Gastrocnemius medialis (tissue), 4 donors: ENCODE data around the gene VDR. TPM values are rescaled to one million over a fixed set of nuclear protein-coding genes. Genes with fewer than 3 reads are reported as not detected.

Experiments used
- ATAC-seq, 2 donors: fragments of 150-250 bp; one replicate each; pipeline ENCODE4 v1.9.1; 2016
- DNase-seq, 2 donors: peaks; one replicate each; pipeline ENCODE4 v3.0.0-alpha.2; 2019
- H3K27ac ChIP-seq, 4 donors: fragments of 200-600 bp; sonication (generic); 1 replicate in 1 of 4; 2 replicates in 3 of 4; pipeline ENCODE4 v1.5.1; 2016 to 2018; ENCODE audit warnings: mild to moderate bottlenecking in 2 of 4, moderate library complexity in 1 of 4
- H3K27me3 ChIP-seq, 3 donors: fragments of 200-600 bp; sonication (generic) in 2 of 3; 1 replicate in 1 of 3; 2 replicates in 2 of 3; pipeline versions ENCODE4 v1.5.1 to v1.6.0; 2016 to 2019; ENCODE audit warnings: mild to moderate bottlenecking in 1 of 3, moderate library complexity in 1 of 3
- H3K36me3 ChIP-seq, 2 donors: fragments of 200-600 bp; sonication (generic) in 1 of 2; one replicate each; pipeline ENCODE4 v1.5.1; 2017 to 2018
- H3K4me1 ChIP-seq, 2 donors: fragments of 200-600 bp; sonication (generic) in 1 of 2; one replicate each; pipeline ENCODE4 v1.5.1; 2016 to 2017; ENCODE audit warnings: mild to moderate bottlenecking in 2 of 2
- H3K4me3 ChIP-seq, 4 donors: fragments of 200-600 bp; sonication (generic) in 3 of 4; 1 replicate in 1 of 4; 2 replicates in 3 of 4; pipeline ENCODE4 v1.5.1; 2016 to 2019; ENCODE audit warnings: mild to moderate bottlenecking in 2 of 4
- H3K9me3 ChIP-seq, 3 donors: fragments of 200-600 bp; sonication (generic) in 2 of 3; 1 replicate in 1 of 3; 2 replicates in 2 of 3; pipeline ENCODE4 v1.5.1; 2016 to 2019
- POLR2A ChIP-seq, 2 donors: fragments of 450-650 bp; IDR thresholded peaks; one replicate each; pipeline ENCODE4 v1.6.1; 2017; ENCODE audit warnings: antibody characterized with exemption in 2 of 2, mild to moderate bottlenecking in 2 of 2, moderate library complexity in 2 of 2
- in situ Hi-C, 4 donors: fragments of 200-750 bp; cut with MboI; loops; one replicate each; pipeline versions ENCODE4 v1.15.0 to v1.8.0; 2017; ENCODE audit warnings: low sequenced_read_pairs in 4 of 4
- intact Hi-C: fragments of 100-400 bp; cut with DNase I; formaldehyde crosslinking; loops from one replicate; pipeline ENCODE4 v1.15.1; 2023; ENCODE audit warnings: low total_unique reads
- total RNA-seq, 4 donors: library from RNA; depleted of rRNA; stranded (reverse); fragments of >200 nt; gene quantifications; one replicate each; pipeline versions ENCODE4 v1.1.0 to v1.2.3, GENCODE V29; 2016
- TF ChIP-seq, protein P1 (sequence below), 5 experiments: fragments of 450-650 bp in 3 of 5; fragments of 200-600 bp in 2 of 5; sonication (generic) in 2 of 5; IDR thresholded peaks in 4 of 5; conservative IDR thresholded peaks in 1 of 5; 1 replicate in 4 of 5; 2 replicates in 1 of 5; pipeline ENCODE4 v1.5.1; 2016 to 2019; ENCODE audit warnings: antibody characterized with exemption in 5 of 5, mild to moderate bottlenecking in 3 of 5, moderate library complexity in 3 of 5

VDR gene
- total RNA-seq, 4 donors from 2014 or later = 3.2 to 6.1 (median 4.4) TPM

- Histone ChIP-seq H3K27me3 (no peaks in the 10 kb centered on the region), H3K36me3 (no peaks in the 10 kb centered on the region), H3K4me3 (no peak overlapping the region), H3K9me3 (no peaks in the 10 kb centered on the region), H3K4me1 (peaks cover 75 to 91% of the 10 kb centered on the region in 2 donors), H3K27ac (peak overlapping the region; percentile 85 to 94 (median 92))
- TF ChIP-seq, protein P1, sequence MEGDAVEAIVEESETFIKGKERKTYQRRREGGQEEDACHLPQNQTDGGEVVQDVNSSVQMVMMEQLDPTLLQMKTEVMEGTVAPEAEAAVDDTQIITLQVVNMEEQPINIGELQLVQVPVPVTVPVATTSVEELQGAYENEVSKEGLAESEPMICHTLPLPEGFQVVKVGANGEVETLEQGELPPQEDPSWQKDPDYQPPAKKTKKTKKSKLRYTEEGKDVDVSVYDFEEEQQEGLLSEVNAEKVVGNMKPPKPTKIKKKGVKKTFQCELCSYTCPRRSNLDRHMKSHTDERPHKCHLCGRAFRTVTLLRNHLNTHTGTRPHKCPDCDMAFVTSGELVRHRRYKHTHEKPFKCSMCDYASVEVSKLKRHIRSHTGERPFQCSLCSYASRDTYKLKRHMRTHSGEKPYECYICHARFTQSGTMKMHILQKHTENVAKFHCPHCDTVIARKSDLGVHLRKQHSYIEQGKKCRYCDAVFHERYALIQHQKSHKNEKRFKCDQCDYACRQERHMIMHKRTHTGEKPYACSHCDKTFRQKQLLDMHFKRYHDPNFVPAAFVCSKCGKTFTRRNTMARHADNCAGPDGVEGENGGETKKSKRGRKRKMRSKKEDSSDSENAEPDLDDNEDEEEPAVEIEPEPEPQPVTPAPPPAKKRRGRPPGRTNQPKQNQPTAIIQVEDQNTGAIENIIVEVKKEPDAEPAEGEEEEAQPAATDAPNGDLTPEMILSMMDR (IDR thresholded peaks at IDR 0.05 in 4 of 5, conservative IDR thresholded peaks at IDR 0.05 in 1 of 5) = no peak
- TF ChIP-seq POLR2A (IDR thresholded peaks at IDR 0.05) = no peak
- in situ Hi-C loops = no loop called here
- no peak for DNase-seq
- ATAC-seq = no peak
- intact Hi-C loops = loop anchor here (10.0 kb wide), 1 partner anchor 350 kb away; no protein-coding TSS in a partner anchor
Measured at GRCh38 chr12:47814539-47815170, 90.1 kb downstream of the VDR start.

DNA sequence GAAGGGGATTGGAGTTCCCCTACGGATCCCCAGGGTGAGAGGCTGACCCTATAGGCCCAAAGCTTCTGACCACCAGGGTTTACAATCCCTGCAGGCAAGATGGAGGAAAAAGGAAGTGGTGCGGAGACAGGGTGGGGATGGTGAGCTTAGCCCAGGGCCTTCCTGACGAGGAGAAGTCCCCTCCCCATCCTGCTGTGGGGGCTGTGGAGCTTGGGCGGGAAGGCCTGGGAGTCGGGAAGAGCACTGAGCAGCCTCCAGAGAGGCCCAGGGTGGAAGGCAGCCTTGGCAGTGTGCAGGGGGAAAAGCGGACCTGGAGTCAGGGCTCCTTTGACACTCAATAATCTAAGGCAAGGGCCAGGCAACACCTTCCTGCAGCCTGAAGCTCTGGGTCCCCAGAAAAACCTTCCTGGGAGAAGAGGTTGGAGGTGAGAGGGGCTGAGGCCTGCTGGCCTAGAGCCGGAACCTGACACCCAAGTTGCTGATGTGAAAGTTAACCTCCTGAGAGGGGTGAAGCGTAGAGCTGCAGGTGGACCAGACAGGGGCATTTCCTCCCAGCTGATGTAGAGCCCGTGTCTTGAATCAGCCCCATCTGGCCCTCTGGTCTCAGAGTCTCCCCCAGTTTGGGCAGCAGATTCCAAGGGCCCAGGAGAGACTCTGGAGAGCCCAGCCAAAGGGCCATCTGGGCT, 91.1 kb downstream of the VDR start:
- in situ Hi-C loops = no loop called here
- Histone ChIP-seq H3K4me3 (peak overlapping the region; percentile 48 to 57 (median 56)), H3K4me1 (peaks cover 83 to 95% of the 10 kb centered on the region in 2 donors), H3K27me3 (no peaks in the 10 kb centered on the region), H3K36me3 (no peaks in the 10 kb centered on the region), H3K9me3 (no peaks in the 10 kb centered on the region), H3K27ac (peak overlapping the region; percentile 85 to 94 (median 92))
- TF ChIP-seq POLR2A (IDR thresholded peaks at IDR 0.05) = no peak
- TF ChIP-seq, protein P1 (IDR thresholded peaks at IDR 0.05 in 4 of 5, conservative IDR thresholded peaks at IDR 0.05 in 1 of 5) = no peak
- ATAC-seq (peak; percentile 3 to 9), DNase-seq (no peak)
- intact Hi-C loops = loop anchor here (10.0 kb wide), 1 partner anchor 351 kb away; no protein-coding TSS in a partner anchor

DNA sequence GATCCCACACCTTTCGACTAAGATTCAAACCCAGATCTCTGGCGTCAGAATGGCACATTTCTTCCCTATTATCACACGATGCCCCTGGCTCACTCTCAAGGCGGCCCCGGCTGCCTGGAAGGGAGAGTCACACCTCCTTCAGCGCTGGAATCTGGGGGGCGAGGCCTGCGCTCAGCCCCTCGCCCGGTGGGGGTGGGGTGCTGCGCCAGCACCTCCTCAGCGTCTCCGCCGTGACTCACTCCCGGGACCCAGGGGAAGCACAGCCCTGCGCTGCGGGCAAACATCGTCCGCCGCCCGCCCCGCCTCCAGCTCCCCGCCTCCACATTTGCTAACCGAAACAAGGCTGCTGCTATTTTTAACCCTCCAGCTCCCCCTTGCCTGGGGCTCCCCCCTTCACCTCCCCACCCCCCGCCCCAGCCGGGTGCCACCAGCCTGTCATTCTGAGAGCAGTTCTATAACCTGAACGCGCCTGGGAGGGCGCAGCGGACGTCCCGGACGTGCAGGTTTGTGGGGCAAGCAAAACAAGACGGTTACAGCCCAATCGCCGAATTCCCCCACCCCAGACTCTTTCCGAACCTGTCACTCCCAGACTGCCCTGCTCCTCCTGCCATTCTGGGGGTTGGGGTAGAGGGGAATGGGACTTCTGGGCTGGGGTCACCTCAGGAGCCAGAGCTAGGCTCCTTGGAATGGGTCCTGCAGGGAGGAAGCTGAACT, 91.8 kb downstream of the VDR start:
- H3K9me3 ChIP-seq = no peaks in the 10 kb centered on the region
- no peaks in the 10 kb centered on the region for H3K36me3 ChIP-seq
- peak; percentile 65 to 77 for ATAC-seq
- peak; percentile 55 to 62 for TF ChIP-seq POLR2A (IDR thresholded peaks at IDR 0.05)
- TF ChIP-seq, protein P1 (IDR thresholded peaks at IDR 0.05 in 4 of 5, conservative IDR thresholded peaks at IDR 0.05 in 1 of 5) = no peak
- intact Hi-C loops (loop anchor here (10.0 kb wide), 1 partner anchor 352 kb away; no protein-coding TSS in a partner anchor), in situ Hi-C loops (no loop called here)
- peaks cover 85 to 95% of the 10 kb centered on the region in 2 donors for H3K4me1 ChIP-seq
- peak overlapping the region; percentile 85 to 94 (median 92) for H3K27ac ChIP-seq
- peak; percentile 77 to 87 for DNase-seq
- H3K4me3 ChIP-seq = peak overlapping the region; percentile 48 to 57 (median 56)
- H3K27me3 ChIP-seq = no peaks in the 10 kb centered on the region

DNA sequence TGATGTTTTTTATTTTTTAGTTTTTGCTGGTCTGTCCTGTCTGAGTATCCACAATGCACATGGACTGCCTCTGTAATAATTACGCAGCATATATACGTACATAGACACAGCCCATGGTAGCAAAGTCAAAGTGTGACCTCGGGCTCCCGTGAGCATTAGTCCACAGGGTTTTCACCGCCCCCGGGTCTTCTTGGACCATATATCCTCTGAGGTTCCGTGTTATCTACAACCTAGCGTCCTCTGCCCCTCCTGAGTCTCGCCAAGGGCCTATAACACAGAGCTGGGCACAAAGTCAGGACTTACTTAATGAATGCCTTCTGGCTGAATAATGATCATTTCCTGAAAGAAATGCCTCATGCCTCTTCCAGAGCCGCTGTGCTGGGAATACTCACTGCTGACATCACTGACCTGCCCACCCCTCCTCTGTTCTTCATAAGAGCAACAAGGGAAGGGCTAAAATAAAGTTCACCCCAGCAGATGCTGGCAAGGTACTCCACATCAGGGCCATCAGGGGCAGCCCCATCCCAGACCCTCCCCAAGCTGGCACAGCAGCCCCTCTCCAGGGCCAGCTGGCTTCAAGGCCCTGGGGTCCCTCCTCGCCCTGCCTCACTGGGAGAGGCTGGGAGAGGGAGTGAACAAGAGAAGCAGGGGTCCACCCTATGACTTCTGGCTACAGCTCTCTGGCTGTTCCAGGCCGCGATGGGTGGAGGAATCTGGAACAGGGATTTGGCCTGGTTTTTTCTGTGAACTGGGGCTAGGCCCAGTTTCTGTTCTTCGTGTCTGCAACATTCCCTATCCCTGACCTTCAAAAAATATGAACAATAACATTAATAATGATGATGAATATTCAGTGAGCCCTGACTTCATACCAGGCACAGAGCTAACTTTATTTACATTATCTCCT, 93.0 kb downstream of the VDR start:
- H3K36me3 ChIP-seq = no peaks in the 10 kb centered on the region
- peaks cover 85 to 95% of the 10 kb centered on the region in 2 donors for H3K4me1 ChIP-seq
- H3K4me3 ChIP-seq = peak overlapping the region in 3 of 4 donors; percentile 48 to 57 (median 56)
- H3K27me3 ChIP-seq = no peaks in the 10 kb centered on the region
- H3K27ac ChIP-seq = peak overlapping the region; percentile 85 to 94 (median 92)
- TF ChIP-seq, protein P1 (IDR thresholded peaks at IDR 0.05 in 4 of 5, conservative IDR thresholded peaks at IDR 0.05 in 1 of 5) = no peak
- peak in 1 of 2 donors; percentile 20 for TF ChIP-seq POLR2A (IDR thresholded peaks at IDR 0.05)
- in situ Hi-C loops (no loop called here), intact Hi-C loops (loop anchor here (10.0 kb wide), 1 partner anchor 353 kb away; no protein-coding TSS in a partner anchor)
- ATAC-seq (peak; percentile 24 to 30), DNase-seq (peak in 1 of 2 donors; percentile 73)
- no peaks in the 10 kb centered on the region for H3K9me3 ChIP-seq
